ENCODE measurements around the gene UHRF1.
A peak's percentile ranks its signal among the peaks of the same experiment; 100 is the strongest.
"Not testable (repeated sequence)": the region's sequence is repeated elsewhere in the genome, so short reads cannot be mapped to it uniquely, and the experiment has no call there.

UHRF1 gene

GRCh38 chr19:4909156-4909896, at the start of gene UHRF1:
UHRF1 (plus strand) TSS chr19:4909501; CDS start chr19:4910886, 1,385 bp downstream.
- DNase-seq, result peak; percentile 32 to 36

GRCh38 chr19:4859697-4860096, 49.6 kb upstream of the UHRF1 start:
- no peak for DNase-seq

GRCh38 chr19:4861147-4861546, 48.2 kb upstream of the UHRF1 start:
- DNase-seq, result no peak

- DNase-seq, result peak; percentile 38 to 42
Observed at GRCh38 chr19:4866595-4867424, 42.5 kb upstream of the UHRF1 start.

- peak; percentile 79 to 82 for DNase-seq
Observed at GRCh38 chr19:4867534-4868285, 41.6 kb upstream of the UHRF1 start, which contains the start of gene PLIN3. PLIN3 (minus strand) TSS chr19:4867667; CDS start chr19:4861394, 6,273 bp downstream.

- no peak for DNase-seq
Observed at GRCh38 chr19:4868286-4868834, 40.9 kb upstream of the UHRF1 start.

- peak; percentile 81 for DNase-seq
Observed at GRCh38 chr19:4870025-4870700, 39.1 kb upstream of the UHRF1 start.

- DNase-seq, result no peak
Observed at GRCh38 chr19:4871711-4872110, 37.6 kb upstream of the UHRF1 start.

GRCh38 chr19:4873930-4874329, 35.4 kb upstream of the UHRF1 start:
- no peak for DNase-seq

GRCh38 chr19:4877753-4878490, 31.4 kb upstream of the UHRF1 start:
- no peak for DNase-seq

GRCh38 chr19:4878491-4878968, 30.8 kb upstream of the UHRF1 start:
- no peak for DNase-seq

- DNase-seq, result no peak
Observed at GRCh38 chr19:4879041-4879440, 30.3 kb upstream of the UHRF1 start.

- not testable (repeated sequence) for DNase-seq
Observed at GRCh38 chr19:4882874-4883273, 26.4 kb upstream of the UHRF1 start.

GRCh38 chr19:4884993-4885392, 24.3 kb upstream of the UHRF1 start:
- not testable (repeated sequence) for DNase-seq

GRCh38 chr19:4887803-4888202, 21.5 kb upstream of the UHRF1 start:
- DNase-seq, result not testable (repeated sequence)

GRCh38 chr19:4889034-4889815, 20.1 kb upstream of the UHRF1 start:
- no peak for DNase-seq

GRCh38 chr19:4891066-4891465, 18.2 kb upstream of the UHRF1 start:
- no peak for DNase-seq

- not testable (repeated sequence) for DNase-seq
Observed at GRCh38 chr19:4892962-4893361, 16.3 kb upstream of the UHRF1 start.

GRCh38 chr19:4896372-4896771, 12.9 kb upstream of the UHRF1 start:
- peak in 1 of 2 experiments; percentile 9 for DNase-seq

GRCh38 chr19:4897146-4897545, 12.2 kb upstream of the UHRF1 start:
- DNase-seq, result no peak
